Measurements from ENCODE around the gene TEAD3.

TEAD3 gene

GRCh38 chr6:35490821-35491557 lies 5.9 kb downstream of the TEAD3 start:
- DNase-seq: no peak

DNA sequence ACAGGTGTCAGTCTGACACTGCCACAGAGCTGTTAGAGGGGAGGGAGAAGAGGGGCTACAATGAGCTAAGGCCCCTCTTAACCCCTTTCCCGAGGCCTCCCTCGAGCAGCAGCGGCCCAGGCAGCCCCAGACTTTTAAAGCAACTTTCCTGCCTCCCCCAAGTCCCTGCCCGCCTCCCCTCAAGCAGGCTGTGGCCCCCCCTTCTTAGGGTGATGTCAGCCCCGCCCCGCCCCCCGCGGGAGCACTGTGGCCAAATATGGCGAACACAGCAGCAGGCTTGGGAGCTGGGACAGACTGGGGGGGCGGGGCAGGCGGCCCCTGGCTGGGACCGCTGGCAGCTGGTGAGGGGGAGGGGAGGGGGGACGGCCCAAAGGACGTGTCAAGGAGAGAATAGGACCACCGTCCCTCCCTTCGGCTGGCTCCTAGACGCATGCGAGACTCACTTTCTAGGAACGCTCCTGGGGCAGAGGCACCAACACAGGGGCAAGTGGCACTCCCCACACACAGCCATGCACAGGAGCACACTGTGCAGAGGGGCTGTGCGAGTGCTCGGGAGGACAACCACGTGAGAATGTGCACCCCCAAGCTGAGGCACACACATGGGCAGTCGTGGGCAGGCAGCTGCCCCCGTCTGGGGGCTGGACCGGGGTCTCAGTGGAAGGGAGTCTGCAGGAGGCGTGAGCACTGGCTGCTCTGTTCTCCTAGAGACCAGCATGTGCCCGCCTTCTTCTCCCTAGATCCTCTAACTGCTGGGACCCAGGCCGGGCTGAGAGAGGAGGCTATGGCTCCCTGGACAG lies 6.7 kb downstream of the TEAD3 start:
- DNase-seq: no peak

- DNase-seq: no peak
Measured at GRCh38 chr6:35489066-35489465, 7.8 kb downstream of the TEAD3 start.

DNA sequence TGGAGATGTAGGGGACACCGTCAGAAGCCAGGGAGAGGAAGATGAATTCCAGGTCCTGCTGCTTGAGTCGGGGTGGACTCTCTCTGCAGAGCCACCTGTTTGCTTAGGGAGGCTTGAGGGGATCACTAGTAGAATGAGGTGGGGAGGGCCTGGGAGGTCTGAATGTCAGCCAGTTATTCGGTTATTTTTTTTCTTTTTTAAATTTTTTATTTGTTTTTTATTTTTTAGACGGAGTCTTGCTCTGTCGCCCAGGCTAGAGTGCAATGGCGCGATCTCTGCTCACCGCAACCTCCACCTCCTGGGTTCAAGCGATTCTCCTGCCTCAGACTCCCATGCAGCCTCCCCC lies 8.4 kb downstream of the TEAD3 start:
- no peak for DNase-seq

DNA sequence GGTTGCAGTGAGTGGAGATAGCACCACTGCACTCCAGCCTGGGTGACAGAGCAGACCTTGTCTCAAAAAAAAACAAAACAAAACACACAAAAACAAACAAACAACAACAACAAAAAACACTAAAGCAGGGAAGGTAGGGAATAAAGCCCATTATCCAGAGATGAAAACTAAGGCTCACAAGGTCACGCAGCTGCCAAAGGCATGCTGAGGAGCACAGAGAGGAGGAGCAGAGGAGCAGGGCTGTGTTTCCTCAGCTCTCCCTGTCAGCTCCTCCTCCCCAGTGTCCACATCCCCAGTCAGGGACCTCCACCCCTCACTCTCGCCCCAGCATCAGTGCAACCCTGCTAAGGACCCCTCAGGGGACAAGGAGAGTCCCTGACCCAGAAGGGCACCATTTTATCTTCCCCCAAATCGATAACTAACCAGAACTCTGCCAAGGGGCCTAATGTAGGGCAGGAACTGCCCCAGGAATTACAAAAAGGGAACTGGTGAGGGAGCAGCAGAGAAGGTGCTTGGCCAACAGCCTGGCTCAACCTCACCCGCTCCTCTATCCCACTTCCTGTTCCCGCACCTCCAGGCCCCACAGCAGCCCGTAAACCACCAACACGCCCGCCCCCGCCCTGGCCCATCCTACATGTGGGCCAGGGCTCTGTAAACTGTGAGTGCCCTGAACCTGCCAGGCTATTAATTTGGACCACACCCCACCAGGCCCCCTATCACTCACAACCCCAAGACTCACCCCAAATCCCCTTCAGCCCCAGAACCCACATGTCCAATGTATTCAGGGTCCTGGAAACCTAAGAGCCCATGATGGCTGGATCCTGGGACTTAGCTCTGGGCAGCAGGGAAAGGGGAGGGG lies 9.0 kb downstream of the TEAD3 start:
- DNase-seq: no peak

DNA sequence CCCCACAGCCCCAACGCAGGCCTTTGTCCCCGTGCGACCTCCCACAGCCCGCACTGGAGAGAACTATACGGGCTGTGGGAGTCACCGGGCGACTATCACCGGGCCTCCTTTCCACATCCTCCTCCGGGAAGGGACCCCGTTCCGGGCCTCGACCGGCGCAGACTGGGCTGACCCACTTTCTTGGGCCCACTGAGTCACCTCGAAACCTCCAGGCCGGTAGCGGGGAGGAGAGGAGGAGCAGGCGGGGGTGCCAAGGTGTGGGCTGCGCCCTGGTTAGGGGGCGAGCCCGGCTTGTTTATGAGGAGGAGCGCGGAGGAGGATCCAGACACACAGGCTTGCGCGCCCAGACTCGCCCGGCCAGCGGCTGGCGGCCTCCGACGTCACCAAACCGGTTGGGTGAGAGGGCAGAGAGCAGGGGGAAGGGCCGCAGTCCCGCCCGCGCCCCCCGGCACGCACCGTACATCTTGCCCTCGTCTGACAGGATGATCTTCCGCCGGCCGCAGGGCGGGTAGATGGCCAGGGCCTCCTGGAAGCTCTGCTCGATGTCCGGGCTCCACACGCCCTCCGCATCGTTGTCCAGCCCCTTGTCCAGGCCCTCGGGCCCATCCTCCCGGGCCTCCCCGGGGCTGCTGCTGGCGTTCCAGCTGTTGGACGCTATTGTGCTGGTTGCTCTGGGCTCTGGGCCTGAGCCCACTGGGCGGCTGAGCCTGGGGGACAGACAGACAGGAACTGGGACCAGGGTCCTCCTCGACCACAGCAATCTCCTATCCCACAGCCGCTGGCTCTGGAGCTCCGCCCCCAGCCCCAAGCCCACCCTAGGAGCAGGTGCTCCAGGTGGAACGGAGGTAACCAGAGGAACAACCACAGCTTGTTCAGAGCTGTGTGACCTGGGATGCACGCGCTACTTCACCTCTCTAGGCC lies 10.6 kb downstream of the TEAD3 start:
- no peak for DNase-seq

GRCh38 chr6:35485402-35485877 lies 11.4 kb downstream of the TEAD3 start:
- no peak for DNase-seq

DNA sequence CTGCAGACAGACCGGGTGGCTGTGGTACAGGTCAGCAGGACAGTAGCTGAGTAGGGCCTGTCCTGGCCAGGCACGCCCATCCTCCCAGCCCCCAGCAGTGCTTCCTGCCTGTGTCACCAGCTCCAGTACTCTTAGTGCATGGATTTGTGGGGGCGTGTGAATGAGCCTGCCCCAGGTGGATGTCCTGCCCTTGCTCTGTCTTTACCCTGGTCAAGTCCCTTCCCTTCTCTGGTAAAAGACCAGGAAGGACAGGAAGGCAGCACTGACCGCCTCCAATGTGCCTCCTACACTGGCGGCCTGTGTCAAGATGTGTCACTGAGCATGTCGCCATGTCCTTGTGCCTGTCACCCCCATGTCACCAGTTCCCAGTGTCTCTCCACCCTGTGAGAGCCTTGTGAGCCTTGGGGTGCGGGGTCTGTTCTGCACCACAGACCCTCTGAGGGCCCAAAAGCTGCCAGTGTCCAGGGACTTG lies 11.9 kb downstream of the TEAD3 start:
- DNase-seq: no peak

GRCh38 chr6:35483893-35484645 lies 12.8 kb downstream of the TEAD3 start:
- no peak for DNase-seq

DNA sequence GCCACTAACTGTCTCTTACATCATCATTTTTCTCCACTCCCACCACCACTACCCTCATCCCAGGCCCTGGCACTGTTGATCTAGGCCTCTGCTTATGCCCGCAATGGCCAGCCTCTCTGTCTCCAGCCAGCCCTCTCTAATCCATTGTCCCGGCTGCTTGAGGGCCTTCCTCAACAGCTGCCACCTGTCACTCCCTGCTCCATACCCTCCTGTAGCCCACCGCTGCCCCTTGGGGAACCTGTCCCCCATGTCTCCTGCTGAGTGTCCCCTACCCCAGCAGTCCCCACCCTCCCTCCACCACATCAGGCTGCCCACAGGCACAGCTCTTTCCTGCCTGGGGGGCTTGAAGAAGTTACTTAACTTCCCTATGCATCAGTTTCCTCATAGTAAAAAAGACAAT lies 13.4 kb downstream of the TEAD3 start:
- DNase-seq: no peak

DNA sequence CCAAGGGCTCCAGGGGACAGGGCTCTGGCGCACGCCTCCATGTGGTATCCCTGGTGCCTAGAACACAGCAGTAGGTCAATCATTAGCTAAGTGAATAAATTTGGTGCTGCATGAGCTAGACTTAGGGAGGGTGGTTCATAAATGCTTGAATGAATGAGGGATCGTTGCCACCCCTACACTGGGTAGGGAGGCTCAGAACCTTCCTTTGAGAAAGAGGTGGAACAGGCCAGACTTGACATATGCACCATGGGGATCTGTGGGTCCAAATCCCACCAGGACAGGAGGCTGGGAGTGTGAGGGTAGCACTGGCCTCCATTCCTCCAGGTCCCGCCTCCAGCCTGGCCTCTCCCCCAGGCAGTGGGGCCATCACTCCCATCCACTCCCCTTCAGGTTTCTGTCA lies 13.8 kb downstream of the TEAD3 start:
- DNase-seq: no peak

DNA sequence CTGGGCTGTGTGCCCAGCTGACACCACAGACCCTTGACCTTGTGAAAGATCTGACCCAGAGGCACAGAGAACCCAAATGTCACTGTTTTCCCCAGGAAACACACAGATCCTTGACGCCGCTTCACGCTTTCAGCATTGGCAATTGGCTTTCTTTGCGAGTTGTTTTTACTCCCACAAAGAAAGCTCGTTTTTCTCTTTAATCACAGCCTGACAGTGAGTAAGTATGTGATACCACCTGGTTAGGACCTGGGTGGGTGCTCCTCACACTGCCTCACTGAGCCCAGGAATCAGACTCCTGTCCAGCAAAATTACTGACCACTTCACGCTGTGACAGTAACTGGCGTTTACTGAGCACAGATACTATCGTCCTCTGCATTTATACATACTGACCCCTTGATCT lies 15.7 kb downstream of the TEAD3 start:
- no peak for DNase-seq

- no peak for DNase-seq
Measured at GRCh38 chr6:35480176-35480575, 16.7 kb downstream of the TEAD3 start.

DNA sequence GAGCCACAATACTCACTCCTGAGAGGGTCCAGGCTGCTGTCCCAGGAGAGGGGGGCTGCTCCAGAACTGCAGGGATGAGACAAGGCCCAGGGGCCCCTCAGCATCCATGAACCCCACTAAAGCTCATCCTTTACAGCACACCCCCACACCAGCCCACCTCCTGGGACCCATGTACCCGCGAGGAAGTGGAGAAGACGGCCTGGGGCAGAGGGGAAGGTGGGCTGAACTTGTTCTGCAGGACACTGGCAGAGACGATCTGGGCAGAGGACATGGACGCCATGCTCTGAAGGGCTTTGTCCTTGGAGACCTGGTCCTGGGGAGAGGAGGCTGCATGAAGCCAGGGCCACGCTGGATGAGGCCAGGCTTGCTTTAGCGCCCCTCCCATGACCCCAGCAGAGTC lies 18.6 kb downstream of the TEAD3 start:
- no peak for DNase-seq

DNA sequence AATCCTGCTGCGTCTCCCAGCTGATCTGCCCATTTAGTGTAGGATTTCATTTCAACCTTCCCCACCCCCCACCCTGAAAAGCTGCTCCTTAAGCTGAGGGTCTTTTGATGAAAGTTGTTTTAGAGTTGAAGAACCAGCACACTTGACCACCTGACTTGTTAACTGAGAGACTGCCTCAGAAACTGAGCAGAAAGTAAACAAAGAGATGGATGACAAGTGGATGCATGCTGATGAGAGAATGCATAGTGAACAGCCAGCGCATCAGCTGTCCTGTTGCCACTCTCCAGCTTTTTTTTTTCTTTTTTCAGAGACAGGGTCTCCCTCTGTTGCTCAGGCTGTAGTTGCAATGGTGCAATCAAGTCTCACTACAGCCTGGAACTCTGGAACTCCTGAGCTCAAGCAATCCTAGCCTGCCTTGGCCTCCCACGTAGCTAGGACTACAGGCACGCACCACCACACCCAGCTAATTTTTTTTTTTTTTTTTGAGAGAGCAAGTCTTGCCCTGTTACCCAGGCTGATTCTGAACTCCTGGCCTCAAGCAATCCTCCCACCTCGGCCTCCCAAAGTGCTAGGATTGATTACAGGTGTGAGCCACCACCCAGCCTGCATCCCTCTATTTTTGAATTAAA lies 19.2 kb downstream of the TEAD3 start:
- no peak for DNase-seq

- DNase-seq: no peak
Measured at GRCh38 chr6:35477028-35477427, 19.9 kb downstream of the TEAD3 start.

DNA sequence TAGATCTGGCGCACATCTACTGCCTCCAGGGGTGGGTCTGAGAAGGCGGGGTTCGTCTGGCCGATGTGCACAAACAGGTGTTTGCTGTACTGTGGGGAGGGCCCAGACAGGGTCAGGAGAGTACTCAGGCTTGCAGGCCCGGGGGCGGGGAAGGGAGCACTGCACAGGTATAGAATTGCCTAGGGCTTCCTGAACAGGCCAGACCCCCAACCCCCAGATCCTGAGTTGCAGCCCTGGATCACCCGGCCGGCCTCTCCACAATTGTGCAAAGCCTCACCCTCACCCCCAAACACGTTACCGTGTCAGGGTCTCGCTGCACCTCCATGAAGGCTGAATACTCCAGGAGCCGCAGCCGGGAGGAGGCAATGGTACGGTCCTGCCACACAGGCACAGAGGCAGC lies 20.9 kb downstream of the TEAD3 start:
- no peak for DNase-seq

GRCh38 chr6:35475573-35475972 lies 21.3 kb downstream of the TEAD3 start:
- DNase-seq: no peak

- no peak for DNase-seq
Measured at GRCh38 chr6:35474942-35475570, 21.8 kb downstream of the TEAD3 start.

- DNase-seq: no peak
Measured at GRCh38 chr6:35474131-35474941, 22.5 kb downstream of the TEAD3 start.

Measured in activated CD4-positive, CD25-positive, alpha-beta regulatory T cell treated with anti-CD3 and anti-CD28 coated beads, Interleukin-2, amount 50 U/mL, for 72 hours (primary cell).